Medulla oblongata (tissue), 1 donor: ENCODE results near the gene TEX261.

Source experiments
- DNase-seq: peaks from one replicate; pipeline ENCODE4 v3.0.0-alpha.2; 2015; ENCODE audit errors: extremely low spot score

TEX261 gene

GRCh38 chr2:70936979-70937811, 57.5 kb downstream of the TEX261 start:
- DNase-seq, result no peak

GRCh38 chr2:70936165-70936978, 58.3 kb downstream of the TEX261 start:
- DNase-seq, result no peak
